Measurements from ENCODE around the gene PHTF1.

Gene PHTF1

GRCh38 chr1:113663165-113663951 is 95.9 kb downstream of the PHTF1 start:
- DNase-seq: no peak

- no peak for DNase-seq
Observed at GRCh38 chr1:113662101-113662500, 97.2 kb downstream of the PHTF1 start.

- DNase-seq: peak in 1 of 2 experiments; percentile 50
Observed at GRCh38 chr1:113660088-113660487, 99.2 kb downstream of the PHTF1 start.

- no peak for DNase-seq
Observed at GRCh38 chr1:113659556-113659955, 99.7 kb downstream of the PHTF1 start.

GRCh38 chr1:113659035-113659434 is 100.3 kb downstream of the PHTF1 start:
- DNase-seq: no peak

- no peak for DNase-seq
Observed at GRCh38 chr1:113657556-113658063, 101.7 kb downstream of the PHTF1 start.

- no peak for DNase-seq
Observed at GRCh38 chr1:113657126-113657525, 102.2 kb downstream of the PHTF1 start.

GRCh38 chr1:113654883-113655282 is 104.4 kb downstream of the PHTF1 start:
- DNase-seq: no peak

- no peak for DNase-seq
Observed at GRCh38 chr1:113653741-113654140, 105.5 kb downstream of the PHTF1 start.

GRCh38 chr1:113652771-113653170 is 106.5 kb downstream of the PHTF1 start:
- DNase-seq: no peak

GRCh38 chr1:113648478-113648877 is 110.8 kb downstream of the PHTF1 start:
- no peak for DNase-seq

GRCh38 chr1:113647164-113647563 is 112.1 kb downstream of the PHTF1 start:
- DNase-seq: no peak

Data from NCI-H446 (cell line).